Left kidney (tissue), 2 donors: Measurements from ENCODE around the gene MVD. TPM values are rescaled to one million over a fixed set of nuclear protein-coding genes. Genes with fewer than 3 reads are reported as not detected.

Experiments used
- DNase-seq: peaks from one replicate; pipeline ENCODE4 v3.0.0-alpha.2; 2013
- polyA plus RNA-seq: library from polyadenylated mRNA; unstranded; fragments of 120-200 nt; gene quantifications from one replicate; pipeline ENCODE4 v1.2.1, GENCODE V29; 2013; ENCODE audit not compliant: insufficient read length

Gene MVD
- polyA plus RNA-seq, 1 donor = 24.5 TPM

DNA sequence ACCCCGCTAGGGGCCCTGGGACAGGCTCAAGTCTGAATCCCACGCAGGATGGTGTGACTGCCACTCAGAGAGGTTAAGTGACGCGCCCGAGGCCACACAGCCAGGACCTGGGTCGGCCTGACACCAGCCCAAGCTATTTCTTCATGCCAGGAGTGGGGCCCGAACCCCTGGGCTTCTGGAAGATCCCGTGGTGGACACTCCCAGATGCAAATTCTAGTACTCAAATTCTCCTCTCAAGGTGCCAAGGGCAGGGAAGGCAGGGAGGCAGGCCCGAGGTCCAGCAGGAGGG is 19.3 kb downstream of the MVD start:
- no peak for DNase-seq

DNA sequence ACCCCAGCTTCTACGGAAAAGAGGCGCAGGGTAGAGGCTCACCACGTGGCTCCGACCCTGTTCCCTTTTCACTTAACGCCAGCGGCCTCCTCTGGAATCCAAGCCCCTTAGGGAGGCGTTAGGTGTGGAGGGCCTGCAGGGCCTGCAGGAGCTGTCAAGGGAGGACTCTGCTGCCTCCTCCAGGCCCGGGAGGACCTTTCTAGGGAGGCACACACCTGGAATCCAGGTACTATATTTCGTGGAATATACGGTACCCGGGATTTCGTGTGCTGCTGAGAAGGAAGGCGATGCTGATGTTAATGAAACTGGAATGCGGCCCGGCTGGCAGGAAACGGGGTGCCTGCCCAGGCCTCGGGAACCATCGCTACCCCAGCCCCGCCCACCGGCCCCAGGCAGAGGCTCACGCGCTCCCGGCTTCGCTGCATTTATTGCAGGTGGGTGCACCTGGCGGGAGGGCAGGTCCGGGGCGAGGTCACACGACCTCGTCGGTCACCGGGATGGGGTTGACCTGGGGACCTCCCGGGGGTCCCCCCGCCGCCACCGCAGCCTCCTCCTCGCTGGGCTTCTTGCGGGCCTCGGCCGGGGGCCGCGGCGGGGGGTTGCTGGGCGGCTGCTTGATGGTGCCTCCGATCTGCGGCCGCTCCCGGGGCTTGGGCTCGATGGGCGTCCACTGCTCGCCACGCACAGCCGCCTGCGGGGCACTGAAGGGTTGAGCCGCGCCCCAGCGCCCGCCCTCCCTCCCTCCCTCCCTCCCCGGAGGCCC is 19.8 kb downstream of the MVD start:
- no peak for DNase-seq

DNA sequence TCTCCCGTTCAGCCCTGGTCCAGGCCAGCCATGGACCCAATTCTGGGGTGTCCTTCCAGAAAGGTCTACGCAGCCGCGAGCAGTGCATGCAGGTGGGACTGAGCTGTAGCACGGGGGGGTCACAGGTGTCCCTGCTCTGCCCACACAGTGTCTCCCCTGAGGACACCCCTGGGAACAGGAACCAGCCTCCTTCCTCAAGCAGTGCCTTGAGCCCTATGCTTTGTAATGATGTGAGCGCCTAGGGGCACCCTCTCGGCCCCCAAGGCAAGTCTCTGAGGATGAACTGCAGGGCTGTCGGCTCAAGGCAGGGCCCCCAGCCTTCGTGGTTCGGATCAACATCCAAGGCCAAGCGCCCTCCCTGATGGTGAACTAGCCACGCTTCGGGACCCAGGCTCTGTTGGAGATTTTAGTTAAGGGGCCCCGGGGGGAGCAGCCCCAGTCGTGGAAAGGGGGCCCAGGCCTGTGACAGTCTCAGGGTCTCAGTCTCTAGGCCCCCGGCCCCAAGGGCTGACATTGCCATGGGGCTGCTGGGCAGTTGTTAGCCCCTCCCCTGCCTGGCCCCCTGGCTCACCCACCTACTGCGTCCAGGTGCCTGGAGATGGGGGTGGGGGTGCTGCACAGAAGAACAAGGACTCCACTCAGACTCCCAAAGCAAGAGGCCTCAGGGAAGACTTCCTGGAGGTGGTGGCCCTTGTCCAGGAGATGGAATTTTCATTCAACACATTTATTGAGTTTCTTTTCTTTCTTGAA is 22.2 kb downstream of the MVD start:
- no peak for DNase-seq

DNA sequence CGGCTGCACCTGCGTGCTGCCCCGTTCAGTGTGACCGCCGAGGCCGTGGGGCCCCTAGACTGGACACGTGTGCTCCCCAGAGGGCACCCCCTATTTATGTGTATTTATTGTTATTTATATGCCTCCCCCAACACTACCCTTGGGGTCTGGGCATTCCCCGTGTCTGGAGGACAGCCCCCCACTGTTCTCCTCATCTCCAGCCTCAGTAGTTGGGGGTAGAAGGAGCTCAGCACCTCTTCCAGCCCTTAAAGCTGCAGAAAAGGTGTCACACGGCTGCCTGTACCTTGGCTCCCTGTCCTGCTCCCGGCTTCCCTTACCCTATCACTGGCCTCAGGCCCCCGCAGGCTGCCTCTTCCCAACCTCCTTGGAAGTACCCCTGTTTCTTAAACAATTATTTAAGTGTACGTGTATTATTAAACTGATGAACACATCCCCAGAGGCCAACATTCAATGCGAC is 22.8 kb downstream of the MVD start:
- no peak for DNase-seq

DNA sequence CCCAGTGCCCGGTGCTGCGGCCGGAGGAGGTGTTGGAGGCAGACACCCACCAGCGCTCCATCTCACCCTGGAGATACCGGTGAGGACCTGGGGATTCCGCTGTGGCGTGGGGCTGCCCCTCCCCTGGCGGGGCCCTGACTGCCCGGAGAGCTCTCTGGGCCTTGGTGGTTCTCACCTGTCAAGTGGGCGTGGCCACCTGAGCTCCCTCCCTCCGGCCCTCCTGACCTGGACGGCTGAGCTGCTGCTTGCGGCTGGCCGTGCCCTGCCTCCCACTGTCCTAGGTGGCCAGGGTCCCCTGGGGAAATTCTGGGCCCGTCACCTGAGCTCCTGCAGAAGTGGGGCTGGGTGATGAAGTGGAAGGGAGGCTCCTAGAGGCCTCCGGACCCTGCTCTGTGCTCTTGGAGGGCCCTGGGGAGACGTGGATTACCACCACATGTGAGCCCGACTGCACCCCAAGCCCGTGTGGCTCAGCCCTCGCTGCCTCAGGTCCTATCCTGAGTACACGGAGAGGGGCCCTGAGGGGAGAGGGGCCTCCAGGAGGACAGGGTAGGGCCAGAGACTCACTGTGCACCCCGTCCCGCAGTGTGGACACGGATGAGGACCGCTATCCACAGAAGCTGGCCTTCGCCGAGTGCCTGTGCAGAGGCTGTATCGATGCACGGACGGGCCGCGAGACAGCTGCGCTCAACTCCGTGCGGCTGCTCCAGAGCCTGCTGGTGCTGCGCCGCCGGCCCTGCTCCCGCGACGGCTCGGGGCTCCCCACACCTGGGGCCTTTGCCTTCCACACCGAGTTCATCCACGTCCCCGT is 23.5 kb downstream of the MVD start:
- DNase-seq = no peak

DNA sequence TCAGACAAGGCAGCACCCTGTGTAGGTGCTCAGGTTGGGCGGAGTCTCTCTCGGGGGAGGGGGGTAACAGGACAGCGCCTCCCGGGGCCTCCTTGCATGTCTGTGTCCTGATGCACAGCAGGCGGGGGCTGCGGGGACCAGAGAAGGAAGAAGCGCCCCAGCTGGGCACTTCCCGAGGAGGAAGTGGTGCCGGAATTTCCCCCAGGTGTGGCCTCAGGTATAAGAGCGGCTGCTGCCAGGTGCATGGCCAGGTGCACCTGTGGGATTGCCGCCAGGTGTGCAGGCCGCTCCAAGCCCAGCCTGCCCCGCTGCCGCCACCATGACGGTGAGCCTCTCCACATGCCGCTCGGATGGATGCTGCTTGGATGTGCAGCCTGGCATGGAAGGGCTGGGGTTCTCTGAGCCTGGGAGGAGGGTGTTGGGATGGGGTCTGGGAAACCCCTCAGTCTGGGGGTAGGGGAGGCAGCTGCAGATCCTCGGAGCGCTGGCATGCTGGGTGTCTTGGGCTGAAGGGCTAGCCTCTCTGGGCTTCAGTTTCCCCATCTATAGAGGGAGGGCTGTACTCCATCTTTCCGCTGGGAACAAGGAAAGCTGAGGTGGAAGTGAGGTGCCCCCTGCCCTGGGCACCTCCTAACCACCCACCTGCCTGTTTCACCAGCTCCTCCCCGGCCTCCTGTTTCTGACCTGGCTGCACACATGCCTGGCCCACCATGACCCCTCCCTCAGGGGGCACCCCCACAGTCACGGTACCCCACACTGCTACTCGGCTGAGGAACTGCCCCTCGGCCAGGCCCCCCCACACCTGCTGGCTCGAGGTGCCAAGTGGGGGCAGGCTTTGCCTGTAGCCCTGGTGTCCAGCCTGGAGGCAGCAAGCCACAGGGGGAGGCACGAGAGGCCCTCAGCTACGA is 24.3 kb downstream of the MVD start, which contains the start of gene IL17C:
IL17C (plus strand) TSS at position 250 of the 908 bp plus-strand sequence; CDS start at position 320, 70 bp downstream.
- no peak for DNase-seq

DNA sequence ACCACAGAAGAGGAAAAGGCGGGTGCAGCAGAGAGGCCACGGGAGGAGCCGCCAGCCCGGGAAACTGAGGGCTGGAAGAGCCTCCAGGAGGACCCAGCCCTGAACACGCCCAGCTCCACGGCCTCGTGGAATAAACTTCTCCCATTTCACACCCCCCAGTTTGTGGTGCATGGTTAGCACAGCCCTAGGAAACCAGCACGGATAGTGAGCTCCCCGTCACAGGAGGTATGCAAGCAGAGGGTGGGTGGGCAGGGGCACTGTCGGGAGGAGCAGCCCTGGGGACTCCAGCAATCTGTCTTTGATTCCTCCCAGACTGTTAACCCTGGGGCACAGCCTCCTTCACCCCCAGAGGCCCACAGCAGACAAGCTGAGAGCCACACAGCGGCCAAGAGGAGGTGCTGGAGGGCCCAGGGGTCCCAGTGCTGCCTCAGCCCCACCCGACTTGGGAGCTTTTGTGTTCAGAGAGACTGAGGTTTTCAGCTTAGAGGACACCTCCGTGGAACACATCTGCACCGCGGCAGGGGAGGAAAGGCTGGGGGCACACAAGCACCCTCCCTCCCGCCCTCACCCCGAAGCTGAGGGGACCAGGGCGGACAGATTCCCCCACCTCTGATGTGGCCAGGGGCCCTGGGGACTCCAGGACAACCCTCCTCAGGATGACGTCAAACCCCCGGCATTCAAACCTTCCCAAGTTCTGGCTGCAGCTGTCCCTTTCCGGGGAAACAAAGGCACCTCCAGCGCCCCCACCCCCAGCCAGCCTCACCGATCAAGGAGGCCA is 26.2 kb downstream of the MVD start:
- no peak for DNase-seq

DNA sequence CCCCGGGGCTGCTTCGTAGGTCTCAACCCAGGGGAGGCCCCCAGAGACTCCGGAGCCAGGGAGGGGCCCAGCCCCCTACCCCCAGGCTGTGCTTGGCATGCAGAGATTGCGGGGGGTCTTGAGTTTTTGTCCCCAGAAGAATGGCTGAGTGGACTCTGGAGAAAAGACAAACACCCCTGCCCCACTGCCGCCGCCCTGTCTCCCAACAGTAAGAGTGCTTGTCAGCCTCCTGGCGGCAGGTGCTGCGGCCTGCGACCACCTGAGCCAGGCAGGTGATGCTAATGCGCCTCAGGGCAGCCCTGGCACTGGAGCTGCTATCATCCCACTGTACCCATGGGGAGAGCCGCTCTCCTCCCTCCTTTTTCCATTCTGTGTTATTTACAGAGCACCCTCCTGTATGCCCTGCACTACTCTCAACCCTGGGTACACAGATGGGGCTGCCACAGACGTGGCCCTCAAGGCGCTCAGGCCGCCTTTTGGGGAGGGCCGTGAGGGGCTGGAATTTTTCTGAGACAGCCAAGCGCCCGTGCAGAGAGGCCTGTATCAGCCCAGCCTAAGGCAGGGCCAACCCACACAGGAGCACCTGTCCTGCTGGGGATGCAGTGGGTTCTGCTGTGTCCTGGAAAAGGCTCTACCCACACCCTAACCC is 27.1 kb downstream of the MVD start:
- no peak for DNase-seq

DNA sequence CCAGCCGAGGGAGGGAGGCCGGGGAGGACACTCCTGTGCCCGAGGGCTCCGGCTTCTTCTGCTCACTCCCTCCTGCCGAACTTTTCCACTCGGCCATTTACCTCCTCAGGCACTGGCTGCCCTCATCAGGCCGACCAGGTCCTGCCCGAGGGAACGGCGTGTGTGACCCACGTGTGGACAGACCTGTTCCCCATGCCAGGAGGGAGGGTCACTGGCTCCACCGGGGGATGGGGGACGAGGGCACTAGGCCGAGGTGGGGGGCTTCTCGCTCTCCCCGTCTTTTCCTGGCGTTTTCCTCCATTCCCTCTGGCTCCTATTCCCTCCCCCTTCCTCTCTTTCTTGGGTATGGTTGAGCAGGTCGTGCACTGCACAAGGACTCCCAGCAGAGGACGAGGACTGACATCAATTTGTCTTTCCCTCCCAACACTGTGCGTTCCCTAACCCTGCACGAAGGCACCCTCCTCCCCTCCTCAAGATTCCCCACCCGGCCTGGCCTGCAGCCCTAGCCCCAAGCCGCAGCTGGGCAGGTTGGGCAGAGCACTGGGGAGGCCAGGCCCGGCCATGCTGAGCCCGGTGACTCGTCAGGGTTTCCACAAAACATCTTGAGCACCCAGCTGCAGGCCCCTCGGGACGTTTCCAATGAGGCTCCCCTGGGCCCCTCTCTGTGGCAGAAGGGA is 27.8 kb downstream of the MVD start:
- no peak for DNase-seq

DNA sequence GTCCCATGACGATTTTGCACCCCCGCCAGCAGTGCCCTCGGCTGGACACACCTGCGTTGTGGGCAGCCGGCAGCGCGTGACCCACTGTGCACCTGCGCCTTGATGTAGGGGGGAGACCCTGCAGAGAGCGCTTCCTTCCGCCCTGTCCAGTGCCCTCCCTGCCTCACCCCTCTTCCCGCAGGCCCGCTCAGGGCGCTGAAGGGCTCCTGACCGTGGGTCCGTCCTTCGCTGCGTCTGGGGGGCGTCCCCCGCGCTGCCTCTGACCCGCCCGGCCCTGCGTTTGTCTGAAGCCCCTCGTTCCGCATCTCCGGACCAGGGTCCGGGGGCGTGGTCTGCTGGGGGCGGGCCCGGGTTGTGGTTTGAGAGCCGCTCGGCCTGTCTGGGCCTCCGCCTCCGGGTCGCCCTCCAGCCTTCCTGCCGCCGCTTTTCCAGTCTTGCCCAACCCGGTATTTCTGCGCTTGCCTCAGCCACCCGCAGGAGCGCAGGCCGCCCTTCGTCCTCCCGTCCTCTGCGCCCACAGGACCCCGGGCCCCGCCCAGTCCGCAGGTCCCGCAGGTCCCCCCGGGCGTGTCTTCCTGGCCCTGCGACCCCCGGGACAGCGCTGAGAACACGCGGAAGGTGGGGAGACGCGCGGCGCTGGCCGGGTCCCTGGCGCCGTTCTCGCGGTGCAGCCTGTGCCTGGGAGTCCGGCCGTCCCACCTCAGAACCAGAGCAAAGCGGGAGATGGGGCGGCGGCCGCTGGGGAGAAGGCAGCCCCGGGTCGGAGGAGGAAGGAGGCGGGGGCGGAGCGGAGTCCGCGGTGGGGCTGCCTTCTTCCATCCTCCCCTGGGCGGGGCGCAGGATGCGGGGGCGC is 28.5 kb downstream of the MVD start:
- peak; percentile 24 for DNase-seq

DNA sequence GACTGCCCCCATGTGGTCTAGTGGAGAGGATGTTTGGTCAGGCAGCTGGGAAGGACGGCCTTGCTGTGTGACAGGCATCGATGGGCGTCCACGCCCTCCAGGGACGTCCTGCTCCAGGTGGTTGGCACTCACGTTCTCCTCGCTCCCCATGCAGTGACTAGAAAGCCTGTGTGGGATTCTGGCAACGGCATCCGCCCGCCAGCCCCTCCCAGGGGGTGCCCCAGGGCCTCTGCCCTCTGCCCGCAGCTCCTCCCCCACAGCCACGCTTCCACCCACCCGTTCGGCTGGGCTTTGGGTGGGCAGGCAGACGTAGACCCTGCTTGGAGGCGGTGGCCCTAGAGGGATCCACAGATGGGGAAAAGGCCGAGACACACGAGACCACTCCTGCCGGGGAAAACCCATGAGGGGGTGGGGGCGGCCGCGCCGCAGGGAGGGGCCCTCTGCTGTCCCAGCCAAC is 29.2 kb downstream of the MVD start:
- DNase-seq = peak; percentile 30

DNA sequence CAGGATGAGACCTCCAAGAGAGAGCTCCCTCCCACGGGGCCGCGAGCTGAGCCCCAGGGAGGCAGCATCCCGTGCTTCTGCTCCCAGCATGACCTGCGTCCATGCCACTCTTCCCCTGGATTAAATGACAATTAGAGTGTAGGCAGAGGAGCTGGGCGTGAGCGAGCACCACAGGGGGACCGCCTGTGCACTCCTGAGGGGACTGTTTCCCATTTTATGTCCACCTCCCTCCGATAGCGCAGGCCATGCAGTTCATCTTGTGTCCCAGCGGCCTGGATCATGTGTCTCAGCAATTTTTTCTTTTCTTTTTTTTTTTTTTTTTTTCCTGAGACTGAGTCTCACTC is 30.3 kb downstream of the MVD start:
- no peak for DNase-seq

DNA sequence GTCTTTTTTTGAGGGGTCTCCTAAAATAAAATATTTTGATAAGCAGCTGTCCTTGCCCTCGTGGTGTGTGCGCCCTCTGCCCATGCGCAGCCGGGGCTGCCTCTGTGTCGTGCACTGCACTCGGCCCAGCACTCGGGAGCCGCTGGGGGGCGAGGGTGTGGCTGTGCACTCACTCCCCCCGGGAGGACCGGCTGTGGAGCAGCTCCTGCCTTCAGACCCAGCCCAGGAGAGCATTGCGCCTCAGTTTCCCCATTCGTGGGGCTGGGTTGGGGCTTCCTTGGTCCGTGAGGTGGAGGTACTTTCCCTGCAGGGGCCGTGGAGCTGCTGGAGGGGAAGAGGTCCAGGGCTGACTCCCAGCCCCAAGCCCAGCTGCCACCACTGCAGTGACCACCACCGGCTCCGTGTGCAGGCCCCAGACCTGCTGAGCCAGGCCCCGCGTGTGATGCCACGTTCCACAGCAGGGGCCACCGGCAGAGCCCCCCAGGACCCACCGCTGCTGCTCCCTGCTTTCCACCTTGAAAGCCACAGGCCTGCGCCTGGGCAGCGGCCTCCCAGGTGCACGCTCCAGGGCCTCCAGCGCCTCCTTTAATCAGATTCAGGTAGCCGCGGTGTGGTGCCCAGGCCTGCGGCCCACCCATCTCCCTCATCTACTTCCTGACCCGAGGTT is 30.8 kb downstream of the MVD start:
- DNase-seq = no peak

DNA sequence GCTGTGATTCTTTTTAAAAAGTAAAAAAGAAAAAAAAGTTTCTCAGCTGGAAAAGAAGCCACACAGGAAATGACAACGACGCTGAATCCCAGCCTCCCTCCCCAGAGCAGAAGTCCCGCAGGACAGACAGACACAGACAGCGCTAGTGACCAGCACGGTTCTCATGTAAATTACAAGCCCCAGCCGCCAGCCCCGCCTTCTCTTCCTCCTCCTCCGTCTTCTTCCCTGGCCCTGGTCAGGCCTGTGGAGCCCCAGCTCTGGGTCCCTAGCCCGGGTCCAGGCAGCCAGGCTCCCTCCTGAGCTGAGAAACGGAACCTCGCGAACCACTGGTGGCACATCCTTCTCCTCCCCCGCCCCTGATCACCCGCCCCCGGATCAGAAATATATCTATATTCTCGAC is 31.5 kb downstream of the MVD start:
- no peak for DNase-seq

DNA sequence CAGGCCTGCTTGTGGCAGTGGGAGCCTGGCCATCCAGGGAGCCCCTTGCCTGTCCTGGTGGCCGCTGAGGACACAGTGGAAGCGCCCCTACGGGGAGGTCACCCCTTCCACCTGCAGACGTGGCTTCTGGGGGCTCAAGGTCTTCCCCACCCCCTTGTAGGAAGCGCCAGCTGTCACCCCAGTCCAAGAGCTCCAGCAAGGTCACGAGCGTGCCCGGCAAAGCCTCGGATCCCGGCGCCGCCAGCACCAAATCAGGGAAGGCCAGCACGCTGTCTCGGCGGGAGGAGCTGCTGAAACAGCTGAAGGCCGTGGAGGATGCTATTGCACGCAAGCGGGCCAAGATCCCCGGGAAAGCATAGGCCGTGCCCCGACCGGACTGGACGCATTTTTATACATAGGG is 31.9 kb downstream of the MVD start:
- no peak for DNase-seq

DNA sequence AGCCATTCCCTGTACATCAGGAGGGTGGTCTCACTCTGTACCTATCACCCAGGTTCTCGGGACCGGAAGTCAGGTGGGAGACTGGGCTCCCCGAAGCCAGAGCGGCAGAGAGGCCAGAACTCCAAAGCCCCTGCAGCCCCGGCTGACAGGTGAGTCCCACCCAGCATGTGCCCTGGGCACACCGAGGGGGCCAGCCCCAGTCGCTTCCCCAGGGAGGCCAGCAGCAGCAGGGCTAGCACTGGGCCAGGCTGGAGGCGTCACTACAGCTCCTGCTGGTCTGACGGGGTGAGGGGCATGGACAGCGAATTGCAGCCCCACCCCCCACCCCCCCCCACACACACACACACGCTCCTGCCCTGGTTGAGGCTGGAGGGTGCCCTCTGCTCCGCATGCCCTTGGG is 32.5 kb downstream of the MVD start:
- no peak for DNase-seq

DNA sequence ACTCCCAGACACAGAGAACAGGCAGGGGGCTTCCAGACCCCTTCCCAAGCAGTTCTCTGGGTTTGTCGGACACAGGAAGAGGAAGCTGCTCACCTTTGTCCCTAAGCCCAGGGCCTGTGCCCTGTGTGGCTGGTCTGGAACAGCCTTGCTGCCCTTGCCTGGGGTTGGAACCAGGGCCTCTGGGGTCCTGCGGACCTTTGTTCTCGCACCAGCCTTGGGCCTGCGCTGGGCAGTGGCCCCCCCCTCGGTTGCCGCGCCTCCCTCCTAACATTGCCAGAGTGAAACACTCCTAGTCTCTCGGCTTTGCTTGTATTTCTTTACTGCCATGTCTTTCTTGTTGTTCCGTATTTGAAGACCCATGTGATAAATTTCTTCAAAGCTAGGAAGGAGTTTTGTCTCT is 33.1 kb downstream of the MVD start:
- no peak for DNase-seq

DNA sequence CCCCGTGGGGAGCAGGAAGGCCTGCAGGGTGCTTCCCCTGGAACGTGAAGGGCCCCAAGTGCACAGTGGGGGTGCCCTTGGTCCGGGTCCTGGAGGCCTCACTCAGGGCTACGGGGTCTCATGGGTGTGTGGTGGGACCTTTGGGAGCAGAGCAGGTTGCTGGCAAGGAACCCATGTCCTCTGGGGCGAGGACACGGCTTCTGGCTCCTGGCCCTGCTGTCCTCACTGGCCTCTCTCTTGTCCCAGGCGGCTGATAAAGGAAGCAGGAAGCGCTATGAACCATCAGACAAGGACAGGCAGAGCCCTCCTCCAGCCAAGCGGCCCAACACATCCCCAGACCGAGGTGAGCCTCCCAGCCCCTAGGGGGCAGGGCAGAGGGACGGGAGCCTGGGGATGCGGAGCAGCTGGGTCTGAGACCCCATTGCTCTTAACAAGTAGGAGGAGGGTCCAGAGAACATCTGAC is 34.3 kb downstream of the MVD start:
- no peak for DNase-seq
